CD4-positive, alpha-beta T cell treated with Interferon alpha-2 for 1 hour (primary cell): Measurements from ENCODE around the gene IL33.

Experiments
- DNase-seq, 2 donors: peaks; one replicate each; pipeline ENCODE4 v3.0.0-alpha.2; 2020 to 2022

The IL33 gene

DNA sequence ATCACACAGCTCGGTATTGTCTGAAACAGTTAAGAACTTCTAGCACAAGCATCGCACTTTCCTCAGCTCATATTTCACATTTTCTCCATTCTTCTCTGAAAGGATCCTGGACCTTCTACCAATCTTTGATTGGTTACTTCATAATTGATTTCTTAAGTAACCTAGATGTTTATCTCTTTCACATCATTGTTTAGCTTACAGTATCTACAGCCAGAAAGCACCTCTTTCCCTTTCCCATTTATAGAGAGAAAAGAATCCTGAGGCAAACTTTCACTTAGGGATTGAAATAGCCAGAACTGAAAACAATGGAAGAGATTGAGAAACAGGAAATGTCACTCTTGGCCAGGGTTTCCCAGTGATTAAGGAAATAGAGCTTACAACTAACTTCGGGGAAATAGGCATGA, 2.5 kb downstream of the IL33 start:
- no peak for DNase-seq

- no peak for DNase-seq
These were observed 3.4 kb downstream of the IL33 start for GRCh38 chr9:6219040-6219439.

DNA sequence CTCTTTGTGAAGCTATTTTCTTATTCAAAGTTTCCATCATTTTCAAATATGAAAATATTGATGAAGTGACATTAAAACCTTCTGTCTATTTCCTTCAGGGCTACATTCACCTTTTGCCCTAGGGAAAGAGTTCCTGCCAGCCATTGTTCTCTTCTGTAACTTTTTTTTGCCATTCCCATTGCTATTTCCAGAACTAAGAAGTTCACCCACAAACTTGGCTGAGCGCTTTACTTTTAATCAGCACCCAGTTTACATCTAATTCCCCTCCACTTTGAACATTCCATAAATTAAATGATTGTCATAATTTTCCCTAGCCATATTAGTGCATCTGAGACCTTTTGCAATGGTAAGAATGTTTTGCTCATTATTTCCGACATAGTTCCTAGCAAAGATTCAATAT, 4.4 kb downstream of the IL33 start:
- no peak for DNase-seq

- DNase-seq = no peak
These were observed 9.0 kb downstream of the IL33 start for GRCh38 chr9:6224393-6225154.

- DNase-seq = no peak
These were observed 11.1 kb downstream of the IL33 start for GRCh38 chr9:6226696-6227095.

- DNase-seq = no peak
These were observed 13.6 kb downstream of the IL33 start for GRCh38 chr9:6229186-6229585.

GRCh38 chr9:6229619-6230018, 14.0 kb downstream of the IL33 start:
- no peak for DNase-seq

GRCh38 chr9:6230037-6230780, 14.6 kb downstream of the IL33 start:
- DNase-seq = no peak

GRCh38 chr9:6232336-6232945, 16.8 kb downstream of the IL33 start:
- no peak for DNase-seq

- DNase-seq = no peak
These were observed 18.4 kb downstream of the IL33 start for GRCh38 chr9:6234014-6234413.

GRCh38 chr9:6237267-6237666, 21.7 kb downstream of the IL33 start:
- DNase-seq = no peak

DNA sequence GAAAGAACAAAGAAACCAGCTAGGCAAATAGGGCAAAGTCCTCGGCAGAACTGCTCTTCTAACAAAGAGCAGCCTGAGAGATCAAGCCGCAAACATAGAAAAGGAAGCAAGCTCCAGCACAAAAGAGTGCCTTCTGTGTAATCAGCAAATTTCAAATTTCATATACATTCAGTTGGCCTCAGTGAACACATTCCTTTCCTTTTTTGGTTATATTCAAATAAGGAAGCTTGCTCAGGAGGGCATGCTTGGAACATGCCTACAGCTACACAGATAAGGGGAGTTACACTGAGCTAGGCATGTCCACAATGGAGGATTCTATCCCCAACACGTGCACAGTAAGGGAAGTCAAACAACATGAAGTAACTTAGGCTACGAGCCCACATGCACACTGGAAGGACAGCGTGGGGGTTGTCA, 23.4 kb downstream of the IL33 start:
- no peak for DNase-seq

DNA sequence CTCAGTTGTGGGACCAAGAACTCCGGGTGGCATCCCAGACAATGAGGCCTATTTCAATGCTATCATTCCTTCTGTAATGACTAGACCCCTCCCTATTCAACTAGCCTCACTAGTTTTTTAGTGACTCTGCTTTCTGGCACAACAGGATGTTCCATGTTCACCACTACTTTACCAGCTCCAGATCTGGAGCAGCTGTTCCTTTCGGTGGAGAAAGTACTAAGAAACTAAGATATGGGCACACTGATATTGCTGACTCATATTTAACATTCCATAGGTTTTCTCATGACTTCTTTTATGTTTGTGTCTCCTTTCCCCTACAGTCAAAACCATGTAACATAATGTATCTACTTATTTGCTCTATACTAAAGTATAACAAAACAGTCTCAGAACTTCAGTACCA, 24.1 kb downstream of the IL33 start:
- no peak for DNase-seq

DNA sequence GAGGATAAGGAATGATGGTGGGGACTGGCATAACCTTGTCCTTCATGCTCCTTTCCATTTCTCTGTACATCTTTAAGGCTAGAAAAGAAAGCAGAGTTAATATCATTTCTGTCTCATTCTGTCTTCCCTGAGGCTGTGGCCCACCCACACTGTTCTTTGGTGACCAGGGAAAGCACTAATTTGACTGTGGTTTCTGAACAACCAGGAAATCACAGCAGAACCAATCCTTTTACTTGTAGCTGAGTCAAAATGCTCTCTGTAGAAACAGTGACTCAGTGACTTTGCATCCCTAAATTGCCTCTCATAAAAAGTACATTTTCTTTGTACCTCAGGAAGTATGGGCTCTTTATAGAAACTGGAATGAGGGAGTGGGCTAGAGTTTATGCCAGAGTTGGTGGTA, 28.1 kb downstream of the IL33 start:
- no peak for DNase-seq

GRCh38 chr9:6247266-6247665, 31.7 kb downstream of the IL33 start:
- no peak for DNase-seq

DNA sequence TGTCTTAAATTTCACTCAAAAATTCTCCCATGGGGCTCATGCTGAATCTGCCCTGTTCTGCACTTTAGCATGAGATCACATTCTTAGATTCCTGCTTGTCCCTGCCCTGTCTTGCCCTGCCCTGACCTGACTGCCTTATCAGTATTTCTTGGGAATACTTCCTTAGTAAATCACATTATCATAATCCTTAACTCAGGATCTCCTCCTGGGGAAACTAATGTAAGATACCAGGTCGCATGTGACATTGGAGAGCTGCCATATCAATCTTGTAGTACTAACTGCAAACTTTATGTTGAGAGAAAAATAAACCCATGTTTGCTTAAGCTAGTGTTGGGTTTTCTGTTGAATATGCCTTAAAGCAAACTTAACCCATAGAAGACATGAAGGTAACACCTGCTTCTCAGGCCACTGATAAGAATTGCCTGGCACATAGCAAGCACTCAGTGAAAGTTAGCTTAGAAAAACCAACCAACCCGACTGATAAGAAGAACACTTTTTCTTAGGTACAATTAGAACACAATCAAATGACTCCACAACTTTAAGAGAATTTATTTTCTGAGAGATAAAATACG, 53.3 kb downstream of the IL33 start:
- DNase-seq = no peak

DNA sequence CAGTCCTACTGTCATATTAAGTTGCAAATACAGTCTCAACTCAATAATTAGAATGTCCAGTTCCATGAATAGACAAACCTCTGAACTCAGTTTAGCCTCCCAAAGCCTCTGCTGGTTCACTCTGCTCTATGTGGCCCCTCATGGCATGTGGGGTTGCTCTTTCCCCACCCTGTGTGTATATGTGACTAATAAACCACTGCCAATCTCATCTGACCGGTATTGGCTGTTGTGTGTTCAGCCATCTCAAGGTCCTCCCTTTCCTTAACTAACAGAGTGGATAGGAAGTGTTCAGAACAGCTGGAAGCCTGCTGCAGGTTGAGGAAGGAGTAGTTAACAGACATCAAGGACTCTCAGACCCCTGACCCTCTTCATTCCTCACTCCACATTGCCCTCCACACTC, 55.3 kb downstream of the IL33 start:
- DNase-seq = no peak

- no peak for DNase-seq
These were observed 56.1 kb downstream of the IL33 start for GRCh38 chr9:6271508-6272228.

DNA sequence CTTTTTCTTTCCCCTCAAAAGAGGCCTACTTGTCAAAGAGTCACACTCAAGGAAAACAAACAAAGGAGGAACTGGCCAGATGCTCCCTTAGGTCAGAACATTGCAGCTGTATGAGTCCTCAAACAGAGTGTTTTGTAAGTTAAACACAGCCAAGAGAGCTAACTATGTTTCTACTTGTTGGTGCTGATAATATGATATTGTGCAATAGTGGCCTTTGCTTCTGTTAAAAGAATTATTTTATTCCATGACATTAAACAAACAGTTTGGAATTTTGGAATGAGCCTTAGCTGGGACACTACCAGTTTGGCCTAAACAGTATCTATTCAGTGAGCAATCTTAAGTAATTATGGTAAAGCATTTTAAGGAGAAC, 56.6 kb downstream of the IL33 start:
- no peak for DNase-seq

GRCh38 chr9:6277417-6277816, 61.8 kb downstream of the IL33 start:
- DNase-seq = no peak

- DNase-seq = no peak
These were observed 86.3 kb downstream of the IL33 start for GRCh38 chr9:6301858-6302257.

DNA sequence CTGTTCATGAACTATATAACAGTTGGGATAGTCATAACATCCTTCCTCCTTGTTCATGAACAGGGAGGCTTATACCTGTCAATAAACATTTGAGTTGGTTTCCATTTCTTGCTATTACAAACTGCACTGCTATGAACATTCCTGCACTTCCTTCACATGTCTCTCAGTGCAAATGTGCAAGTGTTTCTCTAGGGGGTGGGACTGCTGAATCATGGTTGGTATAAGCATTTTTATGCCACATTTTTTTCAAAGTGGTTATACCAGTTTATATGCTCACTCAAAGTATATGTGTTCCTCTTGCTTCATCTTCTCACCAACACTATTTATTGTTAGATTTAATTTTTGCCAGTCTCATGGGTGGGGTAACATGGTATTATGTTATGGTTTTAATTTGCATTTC, 86.8 kb downstream of the IL33 start:
- DNase-seq = no peak

DNA sequence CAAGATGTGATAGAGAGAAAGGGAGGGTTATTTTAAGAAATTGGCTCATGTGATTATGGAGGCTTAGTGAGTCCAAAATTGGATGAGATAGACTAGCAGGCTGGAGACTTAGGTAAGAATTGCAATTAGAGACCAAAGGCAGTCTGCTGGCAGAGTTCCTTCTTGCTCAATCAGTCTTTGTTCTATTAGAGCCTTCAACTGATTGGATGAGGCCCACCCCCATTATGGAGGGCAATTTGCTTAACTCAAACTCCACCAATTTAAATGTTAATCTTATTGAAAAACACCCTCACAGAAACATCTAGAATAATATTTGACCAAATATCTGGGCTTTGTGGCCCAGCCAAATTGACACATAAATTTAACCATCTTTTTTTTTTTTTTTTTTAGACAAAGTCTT, 88.6 kb downstream of the IL33 start:
- DNase-seq = no peak
